ENCODE results near the gene CAMSAP1. TPM values are rescaled to one million over a fixed set of nuclear protein-coding genes. Genes with fewer than 3 reads are reported as not detected.

Gene CAMSAP1
- total and polyA plus RNA-seq, 2 donors (not counting 1 experiment from before 2014, with no cell fraction given): 5.0 to 18.8 TPM

- H3K4me3 ChIP-seq (replicated peaks in 1 of 4; ENCODE audit: control extremely low read depth in 1 of 4, insufficient read depth in 1 of 4, low read depth in 3 of 4, low read length in 4 of 4): no peak overlapping the region
- no peaks in the 10 kb centered on the region for H4K20me1 ChIP-seq (ENCODE audit: control insufficient read depth, extremely low read depth, insufficient read depth, low read length)
- no peak overlapping the region for H3K27ac ChIP-seq (ENCODE audit: insufficient read depth, low read length)
- peaks cover 22% of the 10 kb centered on the region for H3K36me3 ChIP-seq (ENCODE audit: control insufficient read depth, insufficient read depth, low read length)
- no peak for DNase-seq (ENCODE audit: low read depth in 2 of 2)
- H2AFZ ChIP-seq (ENCODE audit: low read length): no peak overlapping the region
- H3K9ac ChIP-seq (ENCODE audit: insufficient read depth, low read length): no peak overlapping the region
- no peak overlapping the region for H3K4me2 ChIP-seq (ENCODE audit: extremely low read depth, insufficient read depth, low read length)
- H3K4me1 ChIP-seq (ENCODE audit: control insufficient read depth, extremely low read depth, insufficient read depth, low read length): no peaks in the 10 kb centered on the region
- H3K27me3 ChIP-seq (ENCODE audit: control insufficient read depth, insufficient read depth, low read length): no peaks in the 10 kb centered on the region
- TF ChIP-seq EZH2 (IDR thresholded peaks at IDR 0.05; ENCODE audit: low read length, missing control alignments): no peak
- no peak for TF ChIP-seq CTCF (conservative IDR thresholded peaks at IDR 0.05 in 1 of 2, IDR thresholded peaks at IDR 0.05 in 1 of 2; ENCODE audit: low read depth in 1 of 2, low read length in 2 of 2)
- H3K9me3 ChIP-seq (ENCODE audit: control insufficient read depth, insufficient read depth, low read depth, low read length): no peaks in the 10 kb centered on the region
- H3K79me2 ChIP-seq (ENCODE audit: control insufficient read depth, insufficient read depth, low read length): no peaks in the 10 kb centered on the region
Measured at GRCh38 chr9:135941288-135941995, 34.1 kb upstream of the CAMSAP1 start.

- Histone ChIP-seq H3K9ac (ENCODE audit: insufficient read depth, low read length) (no peak overlapping the region), H3K27me3 (ENCODE audit: control insufficient read depth, insufficient read depth, low read length) (no peaks in the 10 kb centered on the region), H3K4me3 (replicated peaks in 1 of 4; ENCODE audit: control extremely low read depth in 1 of 4, insufficient read depth in 1 of 4, low read depth in 3 of 4, low read length in 4 of 4) (no peak overlapping the region), H3K9me3 (ENCODE audit: control insufficient read depth, insufficient read depth, low read depth, low read length) (no peaks in the 10 kb centered on the region), H3K27ac (ENCODE audit: insufficient read depth, low read length) (no peak overlapping the region), H4K20me1 (ENCODE audit: control insufficient read depth, extremely low read depth, insufficient read depth, low read length) (no peaks in the 10 kb centered on the region), H3K4me1 (ENCODE audit: control insufficient read depth, extremely low read depth, insufficient read depth, low read length) (no peaks in the 10 kb centered on the region), H3K79me2 (ENCODE audit: control insufficient read depth, insufficient read depth, low read length) (no peaks in the 10 kb centered on the region), H3K36me3 (ENCODE audit: control insufficient read depth, insufficient read depth, low read length) (peaks cover 12% of the 10 kb centered on the region), H3K4me2 (ENCODE audit: extremely low read depth, insufficient read depth, low read length) (no peak overlapping the region), H2AFZ (ENCODE audit: low read length) (no peak overlapping the region)
- DNase-seq (ENCODE audit: low read depth in 2 of 2): no peak
- TF ChIP-seq CTCF (conservative IDR thresholded peaks at IDR 0.05 in 1 of 2, IDR thresholded peaks at IDR 0.05 in 1 of 2; ENCODE audit: low read depth in 1 of 2, low read length in 2 of 2): no peak
- TF ChIP-seq EZH2 (IDR thresholded peaks at IDR 0.05; ENCODE audit: low read length, missing control alignments): no peak
Measured at GRCh38 chr9:135939351-135940265, 32.3 kb upstream of the CAMSAP1 start.
